Suprapubic skin (tissue), 4 donors: Measurements from ENCODE around the gene CBLB.

ENCODE experiments used
- POLR2A ChIP-seq, 2 donors: fragments of 450-650 bp; IDR thresholded peaks; one replicate each; pipeline ENCODE4 v1.6.1; 2017; ENCODE audit warnings: antibody characterized with exemption in 2 of 2, mild to moderate bottlenecking in 2 of 2, moderate library complexity in 2 of 2
- POLR2AphosphoS5 ChIP-seq, 3 donors: sonication (generic); formaldehyde crosslinking; IDR thresholded peaks; one replicate each; pipeline ENCODE4 v1.6.1; 2017; ENCODE audit warnings: antibody characterized with exemption in 3 of 3
- TF ChIP-seq, protein P1 (sequence below), 2 donors: fragments of 200-600 bp in 1 of 2; fragments of 450-650 bp in 1 of 2; sonication (generic) in 1 of 2; IDR thresholded peaks; one replicate each; pipeline ENCODE4 v1.5.1; 2016 to 2019; ENCODE audit warnings: antibody characterized with exemption in 2 of 2, mild to moderate bottlenecking in 1 of 2, moderate library complexity in 1 of 2

DNA sequence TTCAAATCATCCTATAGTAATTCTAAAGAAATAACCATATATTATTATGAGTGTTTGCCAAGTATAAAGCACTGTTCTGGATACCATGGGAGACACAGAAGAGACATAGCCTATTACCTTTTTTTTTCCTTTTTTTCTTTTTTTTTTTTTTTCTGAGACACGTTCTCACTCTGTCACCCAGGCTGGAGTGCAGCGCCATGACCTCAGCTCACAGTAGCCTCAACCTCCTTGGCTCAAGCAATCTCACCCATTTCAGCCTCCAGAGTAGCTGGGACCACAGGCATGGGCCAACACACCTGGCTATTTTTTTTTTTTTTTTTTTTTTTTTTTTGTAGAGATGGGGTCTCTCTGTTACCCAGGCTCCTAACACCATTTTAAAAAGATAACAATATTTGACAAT lies 30.9 kb downstream of the CBLB start:
- TF ChIP-seq, protein P1, sequence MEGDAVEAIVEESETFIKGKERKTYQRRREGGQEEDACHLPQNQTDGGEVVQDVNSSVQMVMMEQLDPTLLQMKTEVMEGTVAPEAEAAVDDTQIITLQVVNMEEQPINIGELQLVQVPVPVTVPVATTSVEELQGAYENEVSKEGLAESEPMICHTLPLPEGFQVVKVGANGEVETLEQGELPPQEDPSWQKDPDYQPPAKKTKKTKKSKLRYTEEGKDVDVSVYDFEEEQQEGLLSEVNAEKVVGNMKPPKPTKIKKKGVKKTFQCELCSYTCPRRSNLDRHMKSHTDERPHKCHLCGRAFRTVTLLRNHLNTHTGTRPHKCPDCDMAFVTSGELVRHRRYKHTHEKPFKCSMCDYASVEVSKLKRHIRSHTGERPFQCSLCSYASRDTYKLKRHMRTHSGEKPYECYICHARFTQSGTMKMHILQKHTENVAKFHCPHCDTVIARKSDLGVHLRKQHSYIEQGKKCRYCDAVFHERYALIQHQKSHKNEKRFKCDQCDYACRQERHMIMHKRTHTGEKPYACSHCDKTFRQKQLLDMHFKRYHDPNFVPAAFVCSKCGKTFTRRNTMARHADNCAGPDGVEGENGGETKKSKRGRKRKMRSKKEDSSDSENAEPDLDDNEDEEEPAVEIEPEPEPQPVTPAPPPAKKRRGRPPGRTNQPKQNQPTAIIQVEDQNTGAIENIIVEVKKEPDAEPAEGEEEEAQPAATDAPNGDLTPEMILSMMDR (IDR thresholded peaks at IDR 0.05): no peak
- TF ChIP-seq POLR2A (IDR thresholded peaks at IDR 0.05) (no peak), POLR2AphosphoS5 (IDR thresholded peaks at IDR 0.05) (no peak)
